Endothelial cell of umbilical vein (primary cell): ENCODE measurements around the gene MEAK7.

Experiments
- CTCF ChIP-seq, 2 donors: IDR thresholded peaks; 1 replicate in 1 of 2; 2 replicates in 1 of 2; pipeline ENCODE4 v1.5.1; 2011; ENCODE audit warnings: low read length in 2 of 2, mild to moderate bottlenecking in 2 of 2, moderate library complexity in 2 of 2, control low read depth in 1 of 2, inconsistent platforms in 1 of 2, low read depth in 1 of 2; ENCODE audit not compliant: insufficient read depth in 1 of 2; ENCODE audit errors: extremely low read depth in 1 of 2
- EZH2 ChIP-seq: IDR thresholded peaks from 2 replicates; pipeline ENCODE4 v1.6.1; 2012; ENCODE audit warnings: borderline replicate concordance, low read depth, mild to moderate bottlenecking, moderate library complexity, low read length, inconsistent platforms; ENCODE audit not compliant: severe bottlenecking
- MAX ChIP-seq: IDR thresholded peaks from 2 replicates; pipeline ENCODE4 v1.6.1; 2011; ENCODE audit not compliant: insufficient read depth, insufficient read length
- MYC ChIP-seq: IDR thresholded peaks from one replicate; pipeline ENCODE4 v1.6.1; 2011; ENCODE audit warnings: mild to moderate bottlenecking, low read depth, low read length
- POLR2A ChIP-seq: IDR thresholded peaks from 2 replicates; pipeline ENCODE4 v1.6.1; 2012; ENCODE audit warnings: low read depth, mild to moderate bottlenecking, control low read depth, low read length
- POLR2AphosphoS5 ChIP-seq: IDR thresholded peaks from 2 replicates; pipeline ENCODE4 v1.6.1; 2012; ENCODE audit warnings: low read depth, mild to moderate bottlenecking, control low read depth, low read length, moderate library complexity; ENCODE audit not compliant: insufficient read depth

- TF ChIP-seq POLR2A (no peak), POLR2AphosphoS5 (no peak), EZH2 (no peak), CTCF (IDR thresholded peaks at IDR 0.05; ENCODE audit: extremely low read depth in 1 of 2, insufficient read depth in 1 of 2, low read depth in 1 of 2, low read length in 2 of 2) (no peak), MAX (no peak), MYC (no peak)
Observed at GRCh38 chr16:84486126-84486525, 18.3 kb downstream of the MEAK7 start.
